Smooth muscle cell (in vitro differentiated cells): ENCODE data around the gene LMNTD1. TPM values are rescaled to one million over a fixed set of nuclear protein-coding genes. Genes with fewer than 3 reads are reported as not detected.

Source experiments
- DNase-seq: peaks from one replicate; lab custom pipeline; 2025; ENCODE audit not compliant: unreplicated experiment; lab: John Stamatoyannopoulos, UW
- H2AFZ ChIP-seq: fragments of 200-600 bp; sonication (generic); 2 replicates; pipeline ENCODE4 v1.6.0; 2016; ENCODE audit warnings: antibody characterized with exemption, low read depth, mild to moderate bottlenecking
- H3F3A ChIP-seq: fragments of 200-600 bp; sonication (generic); 2 replicates; pipeline ENCODE4 v1.6.0; 2017; ENCODE audit warnings: antibody characterized with exemption, low read depth
- H3K27ac ChIP-seq: fragments of 200-600 bp; sonication (generic); 2 replicates; pipeline ENCODE4 v1.5.1; 2016; ENCODE audit warnings: low read depth, mild to moderate bottlenecking
- H3K27me3 ChIP-seq: fragments of 200-600 bp; sonication (generic); 2 replicates; pipeline ENCODE4 v1.6.1; 2016; ENCODE audit warnings: low read depth, mild to moderate bottlenecking
- H3K36me3 ChIP-seq: fragments of 200-600 bp; sonication (generic); 2 replicates; pipeline ENCODE4 v1.5.1; 2016; ENCODE audit warnings: low read depth
- H3K4me1 ChIP-seq: fragments of 200-600 bp; sonication (generic); 2 replicates; pipeline ENCODE4 v1.5.1; 2016; ENCODE audit warnings: low read depth
- H3K4me2 ChIP-seq: fragments of 200-600 bp; sonication (generic); 2 replicates; pipeline ENCODE4 v1.6.0; 2016; ENCODE audit warnings: mild to moderate bottlenecking
- H3K4me3 ChIP-seq: fragments of 200-600 bp; sonication (generic); 2 replicates; pipeline ENCODE4 v1.5.1; 2016; ENCODE audit warnings: mild to moderate bottlenecking
- H3K79me2 ChIP-seq: fragments of 200-600 bp; sonication (generic); 2 replicates; pipeline ENCODE4 v1.6.0; 2016; ENCODE audit warnings: low read depth, mild to moderate bottlenecking
- H3K9ac ChIP-seq: fragments of 200-600 bp; sonication (generic); 2 replicates; pipeline ENCODE4 v1.6.0; 2016; ENCODE audit warnings: low read depth
- H3K9me3 ChIP-seq: fragments of 200-600 bp; sonication (generic); replicated peaks from 2 replicates; pipeline ENCODE4 v1.5.1; 2016; ENCODE audit warnings: low read depth
- H4K20me1 ChIP-seq: fragments of 200-600 bp; sonication (generic); 2 replicates; pipeline ENCODE4 v1.6.0; 2016; ENCODE audit warnings: low read depth
- WGBS: methylation state at CpG from one replicate; pipeline ENCODE4 v1.1.7; 2016; ENCODE audit warnings: low lambda C conversion rate; 5-methylcytosine and 5-hydroxymethylcytosine counted together
- polyA plus RNA-seq: library from polyadenylated mRNA; unstranded; fragments of >200 nt; fragmentation: Nextera tagmentation; extraction: Ambion mirVana; gene quantifications from 2 replicates; pipeline ENCODE4 v1.2.1, GENCODE V29; 2016
- total RNA-seq: library from RNA; depleted of rRNA; stranded (reverse); fragments of >200 nt; gene quantifications from 2 replicates; pipeline ENCODE4 v1.2.3, GENCODE V29; 2014
- TF ChIP-seq, protein P1 (sequence below): fragments of 200-600 bp; sonication (generic); IDR thresholded peaks from 2 replicates; pipeline ENCODE4 v1.5.1; 2017; ENCODE audit warnings: borderline replicate concordance, mild to moderate bottlenecking, antibody characterized with exemption; ENCODE audit not compliant: insufficient read depth, poor library complexity, severe bottlenecking

The LMNTD1 gene
- total and polyA plus RNA-seq, 2 experiments from 2014 or later: not detected

DNA sequence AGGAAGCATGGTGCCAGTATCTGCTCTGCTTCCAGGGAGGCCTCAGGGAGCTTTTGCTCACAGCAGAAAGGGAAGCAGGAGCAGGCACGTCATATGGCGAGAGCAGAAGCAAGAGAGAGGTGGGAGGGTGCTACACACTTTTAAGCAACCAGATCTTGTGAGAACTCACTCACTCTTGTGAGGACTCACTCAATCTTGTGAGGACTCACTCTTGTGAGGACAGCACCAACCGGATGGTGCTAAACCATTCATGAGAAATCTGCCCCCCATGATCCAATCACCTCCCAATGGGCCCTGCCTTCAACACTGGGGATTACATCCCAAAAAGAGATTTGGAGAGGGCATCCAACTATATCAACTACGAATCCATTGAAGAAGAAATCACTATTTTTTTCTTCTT, 34.3 kb upstream of the LMNTD1 start:
- WGBS: 92% methylated on average over 4 of the region's 4 CpGs
- Histone ChIP-seq H3K4me2 (no peak overlapping the region), H3K79me2 (no peaks in the 10 kb centered on the region), H2AFZ (no peak overlapping the region), H3K27ac (no peak overlapping the region), H3K4me3 (no peak overlapping the region), H3K27me3 (no peaks in the 10 kb centered on the region), H3K4me1 (no peaks in the 10 kb centered on the region), H3F3A (no peaks in the 10 kb centered on the region), H3K36me3 (no peaks in the 10 kb centered on the region), H3K9me3 (no peaks in the 10 kb centered on the region), H3K9ac (no peak overlapping the region), H4K20me1 (no peaks in the 10 kb centered on the region)
- TF ChIP-seq, protein P1, sequence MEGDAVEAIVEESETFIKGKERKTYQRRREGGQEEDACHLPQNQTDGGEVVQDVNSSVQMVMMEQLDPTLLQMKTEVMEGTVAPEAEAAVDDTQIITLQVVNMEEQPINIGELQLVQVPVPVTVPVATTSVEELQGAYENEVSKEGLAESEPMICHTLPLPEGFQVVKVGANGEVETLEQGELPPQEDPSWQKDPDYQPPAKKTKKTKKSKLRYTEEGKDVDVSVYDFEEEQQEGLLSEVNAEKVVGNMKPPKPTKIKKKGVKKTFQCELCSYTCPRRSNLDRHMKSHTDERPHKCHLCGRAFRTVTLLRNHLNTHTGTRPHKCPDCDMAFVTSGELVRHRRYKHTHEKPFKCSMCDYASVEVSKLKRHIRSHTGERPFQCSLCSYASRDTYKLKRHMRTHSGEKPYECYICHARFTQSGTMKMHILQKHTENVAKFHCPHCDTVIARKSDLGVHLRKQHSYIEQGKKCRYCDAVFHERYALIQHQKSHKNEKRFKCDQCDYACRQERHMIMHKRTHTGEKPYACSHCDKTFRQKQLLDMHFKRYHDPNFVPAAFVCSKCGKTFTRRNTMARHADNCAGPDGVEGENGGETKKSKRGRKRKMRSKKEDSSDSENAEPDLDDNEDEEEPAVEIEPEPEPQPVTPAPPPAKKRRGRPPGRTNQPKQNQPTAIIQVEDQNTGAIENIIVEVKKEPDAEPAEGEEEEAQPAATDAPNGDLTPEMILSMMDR: no peak
- no peak for DNase-seq

DNA sequence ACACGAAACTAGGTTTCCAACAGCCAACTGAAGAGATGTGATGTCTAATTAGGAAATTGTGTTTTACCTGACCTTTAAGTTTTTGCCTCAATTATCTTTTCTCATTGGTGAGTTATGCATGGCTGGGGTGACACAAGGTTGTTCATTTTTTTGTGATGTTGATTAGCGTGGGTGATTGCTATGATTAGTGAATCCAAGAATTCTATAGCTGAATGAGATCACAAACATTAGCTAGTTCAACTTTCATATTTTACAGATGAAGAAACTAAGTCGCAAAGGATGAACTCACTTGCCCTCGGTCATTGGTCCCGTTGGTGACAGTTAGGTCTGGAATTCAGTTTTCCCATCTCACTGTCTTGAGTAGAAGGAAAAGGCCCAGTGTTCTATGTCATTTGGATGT, 32.6 kb upstream of the LMNTD1 start:
- Histone ChIP-seq H4K20me1 (no peaks in the 10 kb centered on the region), H3K9ac (no peak overlapping the region), H3K79me2 (no peaks in the 10 kb centered on the region), H3K27ac (no peak overlapping the region), H3K4me1 (no peaks in the 10 kb centered on the region), H3K4me3 (no peak overlapping the region), H3F3A (no peaks in the 10 kb centered on the region), H3K9me3 (no peaks in the 10 kb centered on the region), H3K4me2 (no peak overlapping the region), H2AFZ (no peak overlapping the region), H3K36me3 (no peaks in the 10 kb centered on the region), H3K27me3 (no peaks in the 10 kb centered on the region)
- no peak for DNase-seq
- TF ChIP-seq, protein P1: no peak
- 95% methylated on average over 5 of the region's 5 CpGs for WGBS

DNA sequence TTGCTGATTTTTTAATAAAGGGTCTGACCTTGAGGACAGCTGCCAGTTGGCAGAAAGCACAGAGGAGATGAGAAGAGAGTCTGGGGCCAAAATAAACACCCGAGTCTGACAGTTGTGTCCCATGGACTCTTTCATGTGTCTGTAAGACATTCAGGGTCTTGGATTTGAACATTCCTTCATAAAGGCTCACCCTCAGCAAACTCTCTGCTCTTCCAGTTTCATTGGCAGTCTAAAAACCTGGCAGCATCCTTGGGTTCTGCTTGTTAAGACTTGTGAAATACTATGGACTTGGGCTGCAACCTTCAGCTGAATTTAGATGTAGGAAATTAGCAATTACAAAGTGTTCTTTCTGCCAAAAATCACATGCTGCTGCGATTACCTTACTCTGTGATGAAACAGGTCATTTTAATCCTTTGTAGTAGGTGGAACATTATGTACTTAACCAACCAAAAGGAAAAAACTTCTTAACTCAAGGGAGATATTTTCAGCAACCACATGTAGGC, 32.0 kb upstream of the LMNTD1 start:
- H3K27ac ChIP-seq: no peak overlapping the region
- no peak overlapping the region for H3K4me2 ChIP-seq
- no peaks in the 10 kb centered on the region for H3K79me2 ChIP-seq
- TF ChIP-seq, protein P1: no peak
- no peaks in the 10 kb centered on the region for H4K20me1 ChIP-seq
- no peak for DNase-seq
- 91% methylated on average over 2 of the region's 2 CpGs for WGBS
- H2AFZ ChIP-seq: no peak overlapping the region
- H3K36me3 ChIP-seq: no peaks in the 10 kb centered on the region
- H3F3A ChIP-seq: no peaks in the 10 kb centered on the region
- H3K4me3 ChIP-seq: no peak overlapping the region
- H3K27me3 ChIP-seq: no peaks in the 10 kb centered on the region
- no peaks in the 10 kb centered on the region for H3K4me1 ChIP-seq
- no peaks in the 10 kb centered on the region for H3K9me3 ChIP-seq
- no peak overlapping the region for H3K9ac ChIP-seq

- H3K4me2 ChIP-seq: no peak overlapping the region
- no peaks in the 10 kb centered on the region for H3F3A ChIP-seq
- H3K9me3 ChIP-seq: no peaks in the 10 kb centered on the region
- no peak for DNase-seq
- no peak overlapping the region for H3K27ac ChIP-seq
- TF ChIP-seq, protein P1: no peak
- H4K20me1 ChIP-seq: no peaks in the 10 kb centered on the region
- no peaks in the 10 kb centered on the region for H3K27me3 ChIP-seq
- H3K4me3 ChIP-seq: no peak overlapping the region
- H3K4me1 ChIP-seq: no peaks in the 10 kb centered on the region
- no peak overlapping the region for H2AFZ ChIP-seq
- WGBS: 83% methylated on average over 5 of the region's 5 CpGs
- H3K79me2 ChIP-seq: no peaks in the 10 kb centered on the region
- H3K9ac ChIP-seq: no peak overlapping the region
- no peaks in the 10 kb centered on the region for H3K36me3 ChIP-seq
Measured at GRCh38 chr12:25584596-25584995, 31.5 kb upstream of the LMNTD1 start.
